ENCODE data around the gene TNNT3.

TNNT3 gene

DNA sequence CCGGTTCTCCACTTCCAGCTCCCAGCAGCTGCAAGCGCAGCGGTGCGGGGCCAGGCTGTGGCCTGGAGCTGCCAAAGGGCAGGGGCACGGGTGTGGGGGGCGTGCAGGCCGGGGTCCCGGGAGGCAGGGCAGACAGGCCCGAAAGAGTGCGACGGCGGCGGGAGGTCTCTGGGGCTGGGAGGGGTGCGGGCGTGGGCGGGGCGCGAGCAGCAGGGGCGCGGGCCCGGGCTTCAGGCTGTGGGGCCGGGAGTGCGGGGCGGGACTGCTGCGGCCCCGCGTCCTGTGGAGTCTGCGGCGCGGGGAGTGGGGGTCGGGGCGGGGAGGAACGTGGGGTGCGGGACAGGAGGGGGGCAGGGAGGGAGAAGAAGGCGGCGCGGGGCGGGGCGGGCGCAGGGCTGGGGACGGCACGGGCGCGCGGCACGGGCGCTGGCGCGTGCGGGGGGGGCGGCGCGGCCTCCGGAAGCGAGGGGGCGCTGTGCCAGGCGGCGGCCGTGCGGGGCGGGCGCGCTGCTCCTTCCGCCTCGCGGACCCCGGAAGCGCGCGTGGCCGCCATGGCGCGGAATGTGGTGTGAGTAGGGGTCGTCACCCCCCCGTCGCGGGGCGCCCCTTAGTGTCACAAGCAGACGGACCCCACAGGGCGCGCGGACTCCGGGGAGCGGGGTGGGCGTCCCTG lies 27.4 kb downstream of the TNNT3 start, which contains the start of gene MRPL23:
Gene MRPL23 (plus strand): TSS at position 521 of the 673 bp plus-strand sequence. CDS start 31 bp downstream, at position 552.
- DNase-seq (ENCODE audit: low spot score), result no peak
- no peak for TF ChIP-seq CTCF (IDR thresholded peaks at IDR 0.05; ENCODE audit: extremely low read depth, missing control alignments)

GRCh38 chr11:1947592-1948237 lies 28.2 kb downstream of the TNNT3 start:
- no peak for DNase-seq (ENCODE audit: low spot score)

GRCh38 chr11:1948389-1948788 lies 28.9 kb downstream of the TNNT3 start:
- no peak for DNase-seq (ENCODE audit: low spot score)
- no peak for TF ChIP-seq CTCF (IDR thresholded peaks at IDR 0.05; ENCODE audit: extremely low read depth, missing control alignments)

More at GRCh38 chr11:1947592-1948237, 28.2 kb downstream of the TNNT3 start:
- TF ChIP-seq CTCF (IDR thresholded peaks at IDR 0.05; ENCODE audit: extremely low read depth, missing control alignments), result no peak

GRCh38 chr11:1949302-1949701 lies 29.8 kb downstream of the TNNT3 start:
- TF ChIP-seq CTCF (IDR thresholded peaks at IDR 0.05; ENCODE audit: extremely low read depth, missing control alignments), result no peak
- DNase-seq (ENCODE audit: low spot score), result no peak

- no peak for TF ChIP-seq CTCF (IDR thresholded peaks at IDR 0.05; ENCODE audit: extremely low read depth, missing control alignments)
- DNase-seq (ENCODE audit: low spot score), result no peak
Observed at GRCh38 chr11:1949922-1950321, 30.4 kb downstream of the TNNT3 start.

DNA sequence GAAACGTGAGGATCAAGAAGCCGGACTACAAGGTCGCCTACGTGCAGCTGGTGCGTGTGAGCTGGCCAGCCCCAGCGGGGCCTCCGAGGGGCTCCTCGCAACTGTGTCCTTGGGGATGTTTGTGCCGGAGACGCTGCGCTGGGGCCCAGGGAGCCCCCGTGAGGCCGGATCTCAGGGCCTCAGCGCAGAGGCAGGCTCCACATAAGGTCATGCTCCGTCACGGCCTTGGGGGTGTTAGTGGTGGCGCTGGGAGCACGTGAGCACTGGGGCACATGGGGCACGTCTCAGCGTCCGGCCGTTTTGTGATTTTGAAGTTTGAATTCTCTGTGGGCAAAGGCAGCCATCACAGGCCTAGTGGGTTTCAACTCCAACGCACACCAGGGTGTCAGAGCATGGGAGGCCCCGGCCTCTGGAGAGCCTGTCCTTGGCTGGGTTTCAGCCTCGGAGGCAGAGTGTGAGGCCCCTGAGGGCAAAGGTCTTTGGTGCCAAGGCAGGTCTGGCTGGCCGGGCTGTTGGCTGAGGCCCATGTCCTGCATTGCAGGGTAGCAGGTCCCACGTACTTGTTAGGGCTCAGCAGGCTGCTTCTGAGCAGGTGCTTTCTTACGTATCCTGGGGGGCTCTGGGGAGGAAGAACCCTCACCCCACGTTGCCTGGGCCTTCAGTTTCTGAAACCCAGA lies 33.4 kb downstream of the TNNT3 start:
- no peak for DNase-seq (ENCODE audit: low spot score)
- TF ChIP-seq CTCF (IDR thresholded peaks at IDR 0.05; ENCODE audit: extremely low read depth, missing control alignments), result no peak
